M059J (cell line): ENCODE data around the gene DNAH11. TPM values are rescaled to one million over a fixed set of nuclear protein-coding genes. Genes with fewer than 3 reads are reported as not detected.
"Not testable (repeated sequence)": the region's sequence is repeated elsewhere in the genome, so short reads cannot be mapped to it uniquely, and the experiment has no call there.

Source experiments
- DNase-seq: peaks from one replicate; pipeline ENCODE4 v3.0.0-alpha.2; 2012; ENCODE audit warnings: low read depth
- total RNA-seq: library from RNA; depleted of rRNA; stranded (reverse); fragments of >200 nt; shearing (Covaris generic); gene quantifications from 2 replicates; pipeline ENCODE4 v1.2.3, GENCODE V29; 2014

DNAH11 gene
- total RNA-seq, 1 experiment from 2014 or later, result 7.0 TPM

- no peak for DNase-seq
Measured at GRCh38 chr7:21926448-21926847, 383.6 kb downstream of the DNAH11 start.

- DNase-seq, result no peak
Measured at GRCh38 chr7:21927693-21928092, 384.9 kb downstream of the DNAH11 start.

DNA sequence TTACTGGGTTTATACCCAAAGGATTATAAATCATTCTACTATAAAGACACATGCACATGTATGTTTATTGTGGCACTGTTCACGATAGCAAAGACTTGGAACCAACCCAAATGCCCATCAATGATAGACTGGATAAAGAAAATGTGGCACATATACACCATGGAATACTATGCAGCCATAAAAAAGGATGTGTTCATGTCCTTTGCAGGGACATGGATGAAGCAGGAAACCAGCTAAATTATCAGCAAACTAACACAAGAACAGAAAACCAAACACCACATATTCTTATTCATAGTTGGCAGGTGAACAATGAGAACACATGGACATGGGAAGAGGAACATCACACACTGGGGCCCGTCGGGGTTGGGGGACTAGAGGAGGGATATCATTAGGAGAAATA is 390.5 kb downstream of the DNAH11 start:
- not testable (repeated sequence) for DNase-seq

- no peak for DNase-seq
Measured at GRCh38 chr7:21934808-21935207, 392.0 kb downstream of the DNAH11 start.

DNA sequence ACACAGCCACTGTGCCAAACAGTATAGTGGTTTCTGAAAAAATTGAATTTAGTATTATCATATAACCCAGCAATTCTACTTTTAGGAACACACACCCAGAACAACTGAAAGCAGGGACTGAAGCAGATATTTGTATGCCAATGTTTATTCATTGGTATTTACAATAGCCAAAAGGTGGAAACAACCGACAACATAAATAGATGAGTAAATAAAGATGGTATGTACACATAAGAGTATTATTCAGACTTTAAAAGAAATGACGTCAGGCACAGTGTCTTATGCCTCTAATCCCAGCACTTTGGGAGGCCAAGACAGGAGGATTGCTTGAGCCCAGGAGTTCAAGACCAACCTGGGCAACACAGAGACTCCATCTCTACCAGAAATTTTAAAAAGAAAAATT is 395.6 kb downstream of the DNAH11 start:
- DNase-seq, result no peak

DNA sequence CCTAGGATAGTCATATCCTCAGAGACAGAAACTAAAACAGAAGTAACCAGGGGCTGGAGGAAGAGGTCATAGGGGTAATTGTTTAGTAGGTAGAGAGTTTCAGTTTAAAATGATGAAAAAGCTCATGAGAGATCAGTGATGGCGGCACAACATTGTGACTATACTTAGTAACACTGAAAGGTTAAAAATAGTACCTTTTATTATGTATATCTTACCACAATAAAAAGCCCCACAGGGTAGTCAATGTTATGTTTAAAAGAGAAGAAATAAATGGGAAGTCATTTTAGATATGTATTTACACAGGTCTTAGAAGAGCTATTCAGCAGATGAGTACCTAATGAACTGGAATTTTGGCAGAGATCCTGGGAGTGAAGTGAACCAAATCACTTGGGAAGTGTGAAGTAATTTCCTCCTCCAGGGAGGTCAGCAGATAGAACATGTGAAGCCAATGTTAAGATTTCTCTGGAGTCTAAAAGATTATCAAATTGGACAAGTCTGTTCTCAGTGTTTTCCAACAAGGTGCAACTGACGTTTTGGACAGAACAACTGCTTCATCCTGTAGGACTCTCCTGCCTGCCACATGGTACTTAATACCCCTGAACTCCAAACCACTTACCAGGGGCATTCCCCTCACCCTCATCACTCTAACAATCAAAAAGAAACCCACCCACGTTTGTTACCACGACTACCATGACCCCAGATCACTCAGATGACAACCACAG is 396.5 kb downstream of the DNAH11 start:
- peak; percentile 76 for DNase-seq

GRCh38 chr7:21939858-21940372 is 397.1 kb downstream of the DNAH11 start:
- DNase-seq, result no peak

DNA sequence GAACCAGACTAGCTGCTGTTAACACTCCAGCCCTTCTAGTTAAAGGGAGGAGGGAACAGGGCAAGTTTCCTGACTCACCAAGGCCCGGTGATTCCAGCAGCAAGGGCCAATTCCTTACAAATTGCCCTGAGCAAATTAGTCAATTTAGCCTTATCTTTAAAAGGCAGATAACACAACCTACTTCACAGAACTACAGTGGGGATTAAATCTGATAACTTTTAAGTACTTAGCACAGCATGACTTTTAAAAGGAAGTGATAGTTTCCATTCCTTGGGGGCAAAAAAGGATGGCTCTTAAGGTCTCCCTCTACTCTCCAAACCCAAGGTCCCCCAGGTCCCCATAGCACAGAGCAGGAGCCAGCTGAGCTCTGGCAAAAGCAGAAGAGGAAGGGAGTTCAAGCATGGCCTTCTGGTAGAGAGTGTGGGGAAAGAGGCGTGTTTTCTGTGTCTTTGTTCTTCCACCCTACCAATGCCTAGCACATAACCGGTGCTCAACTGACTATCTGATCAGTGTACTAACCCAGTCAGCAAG is 398.8 kb downstream of the DNAH11 start:
- DNase-seq, result peak; percentile 80

DNA sequence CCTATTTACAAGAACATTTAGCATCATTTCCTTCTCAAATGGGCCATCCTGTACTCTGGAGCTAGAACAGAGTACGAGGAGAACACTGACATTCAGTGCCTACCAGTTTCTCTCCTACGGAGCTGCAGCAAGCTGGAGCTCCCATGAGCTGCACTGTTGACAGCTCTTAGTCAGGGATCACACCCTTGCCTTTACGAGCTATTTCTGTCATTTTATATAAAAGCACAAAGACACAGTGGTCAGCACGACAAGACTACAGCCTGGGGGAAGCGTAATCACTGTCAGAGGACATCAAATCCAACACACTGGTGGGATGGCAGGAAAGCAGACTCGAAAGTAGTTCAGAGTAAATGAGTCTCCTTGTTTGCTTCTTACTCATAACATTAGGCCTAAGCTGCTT is 400.1 kb downstream of the DNAH11 start:
- peak; percentile 28 for DNase-seq

DNA sequence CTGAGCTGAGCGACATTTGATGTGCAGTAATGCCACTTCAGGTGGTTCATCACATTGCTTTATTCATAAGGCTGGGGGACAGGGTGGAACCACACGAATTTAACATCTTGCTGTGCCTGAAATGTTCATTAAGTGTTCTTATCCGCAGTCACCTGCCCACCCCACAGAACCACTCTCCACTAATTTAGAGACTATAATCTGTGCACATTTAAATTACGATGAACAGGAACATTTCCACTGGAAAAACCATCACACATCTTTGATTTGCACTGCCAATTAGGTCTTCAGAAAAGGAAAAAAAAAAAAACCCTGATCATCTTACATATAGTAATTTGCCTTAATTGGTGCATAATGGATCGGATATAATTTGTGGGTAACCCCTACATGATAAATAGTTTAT is 400.6 kb downstream of the DNAH11 start:
- DNase-seq, result no peak

- DNase-seq, result peak; percentile 56
Measured at GRCh38 chr7:21944616-21945453, 402.0 kb downstream of the DNAH11 start.

DNA sequence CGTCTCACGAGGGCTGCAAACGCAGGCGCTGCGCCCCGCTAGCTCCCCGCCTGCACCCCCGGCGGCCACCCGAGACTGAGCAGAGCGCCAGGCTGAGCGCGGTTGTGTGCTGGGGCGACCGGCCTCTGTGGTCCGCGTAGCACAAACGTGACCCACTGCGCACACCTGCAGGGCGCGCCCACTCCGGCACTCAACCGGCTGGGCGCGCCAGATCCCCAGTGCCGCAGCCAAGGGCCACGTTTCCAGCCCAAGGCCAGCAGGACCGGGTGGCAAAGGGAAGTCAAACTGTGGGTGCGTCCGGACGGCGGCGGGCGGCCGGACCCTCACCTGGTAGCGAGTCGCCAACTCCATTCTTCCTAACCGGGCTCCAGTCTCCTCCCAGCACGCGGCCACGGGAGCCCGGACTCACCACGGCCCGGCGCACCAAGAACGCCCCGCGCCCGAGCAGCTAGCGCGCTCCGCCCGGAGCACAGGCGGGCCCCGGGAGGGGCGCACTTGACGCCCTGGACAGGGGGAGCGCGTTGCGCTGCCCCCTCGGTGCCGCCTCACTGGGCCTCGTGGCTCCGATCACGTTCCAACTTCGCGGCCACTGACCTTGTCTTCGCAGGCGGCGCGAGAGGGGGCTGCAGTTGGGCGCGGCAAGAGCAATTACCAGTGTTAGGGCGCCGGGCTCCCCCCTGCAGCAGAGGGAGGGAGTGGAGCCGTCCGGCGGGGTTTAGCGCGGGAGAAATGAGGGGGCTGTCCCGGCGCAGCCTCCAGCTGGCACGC is 402.8 kb downstream of the DNAH11 start, which contains the start of gene CDCA7L:
Gene CDCA7L, minus strand, starts transcription at position 446 of the 768 bp plus-strand sequence. Its CDS starts 95 bp downstream, at position 351.
- DNase-seq, result peak; percentile 86

DNA sequence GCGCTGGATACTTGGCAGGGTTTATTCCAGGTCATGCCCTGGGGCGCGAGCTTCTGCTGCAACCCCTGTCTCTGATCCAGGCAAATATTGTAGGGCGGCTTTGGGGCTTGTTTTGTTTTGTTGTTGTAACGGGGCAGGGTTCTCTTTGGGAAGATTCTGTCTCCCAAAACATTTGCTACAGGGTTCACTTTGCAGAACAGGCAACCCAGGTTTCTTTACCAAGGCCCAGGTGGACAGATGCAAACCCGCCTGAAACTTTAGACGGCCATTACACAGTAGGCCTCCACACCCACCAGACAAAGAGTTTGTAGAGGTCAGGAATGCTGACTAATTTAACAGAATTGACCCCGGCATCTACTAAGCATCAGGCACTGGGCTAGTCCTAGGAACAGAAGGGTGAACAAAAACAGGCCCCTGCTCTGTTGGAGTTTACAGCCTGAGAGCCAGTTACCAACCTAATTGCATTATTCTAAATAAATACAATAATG is 403.4 kb downstream of the DNAH11 start:
- no peak for DNase-seq

- DNase-seq, result no peak
Measured at GRCh38 chr7:21947056-21947455, 404.2 kb downstream of the DNAH11 start.

GRCh38 chr7:21947946-21948345 is 405.1 kb downstream of the DNAH11 start:
- DNase-seq, result no peak

GRCh38 chr7:21948364-21948763 is 405.5 kb downstream of the DNAH11 start:
- no peak for DNase-seq

DNA sequence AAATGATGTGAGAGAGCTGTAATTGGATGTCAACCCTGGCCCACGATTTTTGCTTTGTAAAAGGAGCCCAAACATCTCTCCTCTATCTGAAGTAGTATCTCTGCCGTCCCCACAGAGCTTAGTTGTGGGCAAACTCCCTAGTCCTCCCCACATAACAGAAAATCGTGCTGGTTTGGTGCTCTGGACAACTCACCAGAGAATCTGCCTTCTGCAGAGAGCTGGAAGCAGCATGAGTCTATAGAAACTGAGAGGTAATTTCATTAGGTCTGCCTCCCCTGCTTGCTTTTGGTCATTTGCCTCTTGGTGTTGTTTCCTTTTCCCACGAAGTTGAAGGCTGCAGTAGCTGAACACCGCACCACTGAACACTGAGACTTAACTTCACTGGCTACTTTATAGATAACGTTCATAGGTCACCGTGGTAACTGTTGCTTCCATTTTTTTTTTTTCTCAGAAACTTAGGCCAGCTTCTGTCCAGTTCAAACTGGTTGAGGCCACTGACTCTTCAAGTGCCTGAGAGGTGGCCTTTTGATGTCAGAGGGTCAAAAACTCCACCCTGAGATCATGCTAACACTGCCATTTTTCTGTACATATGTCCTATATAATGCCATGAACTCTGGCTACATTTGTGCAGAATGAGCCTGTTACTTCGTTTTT is 406.2 kb downstream of the DNAH11 start:
- DNase-seq, result no peak
